Endodermal cell (in vitro differentiated cells): ENCODE measurements around the gene MYOM1. TPM values are rescaled to one million over a fixed set of nuclear protein-coding genes. Genes with fewer than 3 reads are reported as not detected.
A peak's percentile ranks its signal among the peaks of the same experiment; 100 is the strongest.

Experiments
- DNase-seq: peaks from one replicate; pipeline ENCODE4 v3.0.0-alpha.2; 2017
- H3K27ac ChIP-seq: 2 replicates; pipeline ENCODE4 v1.5.1; 2013; ENCODE audit warnings: mild to moderate bottlenecking, low read depth, low read length, moderate library complexity
- H3K27me3 ChIP-seq: 2 replicates; pipeline ENCODE4 v1.6.1; 2013; ENCODE audit warnings: mild to moderate bottlenecking, low read length, moderate library complexity; ENCODE audit not compliant: insufficient read depth, control insufficient read depth, poor library complexity, severe bottlenecking
- H3K36me3 ChIP-seq: 2 replicates; pipeline ENCODE4 v1.7.0; 2013; ENCODE audit warnings: mild to moderate bottlenecking, low read length, moderate library complexity; ENCODE audit not compliant: control insufficient read depth, insufficient read depth
- H3K4me1 ChIP-seq: one replicate; pipeline ENCODE4 v1.7.0; 2013; ENCODE audit warnings: low read length; ENCODE audit not compliant: control insufficient read depth, insufficient read depth
- H3K4me3 ChIP-seq: 2 replicates; pipeline ENCODE4 v1.5.1; 2013; ENCODE audit warnings: mild to moderate bottlenecking, low read length, moderate library complexity
- H3K9ac ChIP-seq: 2 replicates; pipeline ENCODE4 v1.6.1; 2013; ENCODE audit warnings: mild to moderate bottlenecking, low read length, moderate library complexity; ENCODE audit not compliant: poor library complexity, severe bottlenecking; ENCODE audit errors: extremely low read depth
- H3K9me3 ChIP-seq: 2 replicates; pipeline ENCODE4 v1.6.1; 2013; ENCODE audit warnings: mild to moderate bottlenecking, low read length, moderate library complexity; ENCODE audit not compliant: control insufficient read depth
- H3K27ac Mint-ChIP-seq: 2 replicates; pipeline ENCODE4 v1.8.0; 2020; ENCODE audit warnings: mixed read lengths
- H3K27me3 Mint-ChIP-seq: 2 replicates; pipeline ENCODE4 v1.8.0; 2021; ENCODE audit warnings: mild to moderate bottlenecking, mixed read lengths; ENCODE audit not compliant: insufficient read depth
- H3K36me3 Mint-ChIP-seq: 2 replicates; pipeline ENCODE4 v1.8.0; 2020; ENCODE audit warnings: low read depth, mixed read lengths
- H3K4me1 Mint-ChIP-seq: 2 replicates; pipeline ENCODE4 v1.8.0; 2020; ENCODE audit warnings: mixed read lengths
- H3K4me3 Mint-ChIP-seq: 2 replicates; pipeline ENCODE4 v1.8.0; 2020; ENCODE audit warnings: mild to moderate bottlenecking, moderate library complexity, mixed read lengths
- H3K9me3 Mint-ChIP-seq: 2 replicates; pipeline ENCODE4 v1.8.0; 2020; ENCODE audit warnings: mild to moderate bottlenecking, mixed read lengths
- WGBS, 2 experiments: methylation state at CpG; one replicate each; pipeline versions ENCODE4 v1.1.5 to v1.1.7; 2013; ENCODE audit warnings: missing lambda C conversion rate in 2 of 2, mixed read lengths in 1 of 2; ENCODE audit not compliant: insufficient coverage in 1 of 2, insufficient read length in 1 of 2; 5-methylcytosine and 5-hydroxymethylcytosine counted together
- total RNA-seq, 2 donors: library from RNA; stranded (reverse); fragmentation: NEBNext Ultra II Directional in 1 of 2; extraction: Animal tissue kit (Norgen Biotek cat#: 25700) in 1 of 2; gene quantifications; 2 replicates in 1 of 2; 3 replicates in 1 of 2; pipeline ENCODE4 v1.2.1, GENCODE V29; 2021
- TF ChIP-seq, protein P1 (sequence below): fragments of 200-600 bp; sonication (generic); conservative IDR thresholded peaks from 2 replicates; pipeline ENCODE4 v1.5.0; 2021; ENCODE audit warnings: antibody characterized with exemption, mild to moderate bottlenecking

Gene MYOM1
- total RNA-seq, 2 donors from 2014 or later: 0.49 to 0.88 TPM

DNA sequence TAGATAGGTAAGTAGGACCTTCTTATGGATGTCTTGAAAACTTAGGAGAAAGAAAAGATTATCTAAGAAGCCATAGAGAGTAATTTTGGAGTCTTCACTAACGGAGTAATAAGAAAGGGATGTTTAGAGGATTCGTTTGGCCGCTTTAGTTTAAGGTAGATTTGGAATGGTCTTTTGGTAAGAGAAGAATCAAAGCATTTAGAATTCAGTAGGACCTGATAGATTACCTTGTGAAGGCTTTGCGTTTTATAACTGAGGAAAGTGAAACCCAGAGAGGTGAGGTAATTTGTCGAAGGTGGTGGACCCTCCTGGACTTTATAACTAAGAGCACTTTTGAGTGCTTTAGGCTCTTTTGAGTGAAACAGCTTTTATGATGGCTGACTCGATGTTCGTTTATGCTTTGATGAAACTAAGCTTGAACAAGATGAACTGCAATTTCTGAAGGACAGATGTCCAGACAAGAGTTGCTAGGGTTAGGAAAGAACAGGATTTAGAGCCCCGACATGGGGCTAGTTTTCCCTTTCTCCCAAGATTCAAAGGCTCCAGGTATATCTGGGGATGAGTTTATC, 43.4 kb upstream of the MYOM1 start:
- no peaks in the 10 kb centered on the region for H3K27me3 Mint-ChIP-seq
- TF ChIP-seq, protein P1, sequence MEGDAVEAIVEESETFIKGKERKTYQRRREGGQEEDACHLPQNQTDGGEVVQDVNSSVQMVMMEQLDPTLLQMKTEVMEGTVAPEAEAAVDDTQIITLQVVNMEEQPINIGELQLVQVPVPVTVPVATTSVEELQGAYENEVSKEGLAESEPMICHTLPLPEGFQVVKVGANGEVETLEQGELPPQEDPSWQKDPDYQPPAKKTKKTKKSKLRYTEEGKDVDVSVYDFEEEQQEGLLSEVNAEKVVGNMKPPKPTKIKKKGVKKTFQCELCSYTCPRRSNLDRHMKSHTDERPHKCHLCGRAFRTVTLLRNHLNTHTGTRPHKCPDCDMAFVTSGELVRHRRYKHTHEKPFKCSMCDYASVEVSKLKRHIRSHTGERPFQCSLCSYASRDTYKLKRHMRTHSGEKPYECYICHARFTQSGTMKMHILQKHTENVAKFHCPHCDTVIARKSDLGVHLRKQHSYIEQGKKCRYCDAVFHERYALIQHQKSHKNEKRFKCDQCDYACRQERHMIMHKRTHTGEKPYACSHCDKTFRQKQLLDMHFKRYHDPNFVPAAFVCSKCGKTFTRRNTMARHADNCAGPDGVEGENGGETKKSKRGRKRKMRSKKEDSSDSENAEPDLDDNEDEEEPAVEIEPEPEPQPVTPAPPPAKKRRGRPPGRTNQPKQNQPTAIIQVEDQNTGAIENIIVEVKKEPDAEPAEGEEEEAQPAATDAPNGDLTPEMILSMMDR: no peak
- Histone ChIP-seq H3K27me3 (no peaks in the 10 kb centered on the region), H3K4me1 (no peaks in the 10 kb centered on the region), H3K9me3 (no peaks in the 10 kb centered on the region), H3K9ac (peak overlapping the region; percentile 92), H3K36me3 (peaks cover 23% of the 10 kb centered on the region), H3K27ac (no peak overlapping the region), H3K4me3 (peak overlapping the region; percentile 99)
- H3K4me1 Mint-ChIP-seq: peaks cover 43% of the 10 kb centered on the region
- peak overlapping the region; percentile 89 for H3K27ac Mint-ChIP-seq
- H3K9me3 Mint-ChIP-seq: no peaks in the 10 kb centered on the region
- no peak for DNase-seq
- 32% methylated on average over 7 to 8 of the region's 8 CpGs for WGBS, 2 experiments
- H3K36me3 Mint-ChIP-seq: peaks cover 4% of the 10 kb centered on the region
- peak overlapping the region; percentile 75 for H3K4me3 Mint-ChIP-seq

DNA sequence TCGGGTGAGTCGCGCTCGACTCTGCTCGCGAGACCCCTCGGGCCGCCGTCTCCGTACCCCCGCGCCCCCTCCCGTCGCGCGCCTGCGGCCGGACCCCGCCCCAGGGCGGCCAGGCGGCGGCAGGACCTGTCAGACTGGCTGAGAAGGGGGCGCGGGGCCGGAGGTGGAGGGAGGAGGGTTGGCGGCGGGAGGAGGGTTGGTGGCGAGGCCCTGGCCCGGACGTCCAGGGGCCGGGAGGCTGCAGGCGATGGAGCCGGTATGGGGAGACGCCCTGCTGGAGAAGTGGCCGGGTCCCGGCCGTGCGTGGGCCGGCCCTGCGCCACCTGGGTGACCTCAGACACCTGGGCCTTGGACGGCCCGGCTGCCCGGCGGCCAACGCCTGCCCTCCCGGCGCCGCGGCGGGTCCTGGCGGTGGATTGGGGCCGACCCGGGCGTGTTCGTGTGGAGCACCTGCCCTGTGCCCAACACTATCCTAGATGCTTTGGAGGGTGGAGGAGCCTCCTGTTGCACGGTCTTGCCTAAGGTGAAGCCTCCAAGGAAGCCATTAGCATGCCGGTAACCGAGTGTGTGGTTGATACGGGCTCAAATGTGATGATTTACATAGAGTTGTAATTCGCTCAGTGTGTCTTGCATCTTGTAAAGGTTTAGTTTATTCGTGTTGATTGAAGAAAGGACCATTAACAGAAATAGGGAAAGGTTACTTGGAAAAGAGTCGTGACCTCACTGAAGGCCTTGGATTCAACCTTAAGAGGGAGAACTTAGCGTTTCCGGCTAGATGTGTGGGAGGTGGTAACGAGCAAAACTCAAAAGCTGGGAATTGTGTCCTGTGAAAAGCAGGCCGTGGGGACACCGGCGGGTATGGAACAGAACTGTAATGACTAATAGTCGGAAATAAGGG, 42.7 kb upstream of the MYOM1 start:
- DNase-seq: no peak
- H3K27me3 Mint-ChIP-seq: no peaks in the 10 kb centered on the region

More for the DNA sequence above, 42.7 kb upstream of the MYOM1 start:
- TF ChIP-seq, protein P1: no peak
- Histone ChIP-seq H3K9me3 (no peaks in the 10 kb centered on the region), H3K27me3 (no peaks in the 10 kb centered on the region), H3K27ac (peak overlapping the region; percentile 99), H3K9ac (peak overlapping the region; percentile 92), H3K36me3 (peaks cover 30% of the 10 kb centered on the region), H3K4me1 (peaks cover 5% of the 10 kb centered on the region), H3K4me3 (peak overlapping the region; percentile 99)
- Mint-ChIP-seq H3K27ac (peak overlapping the region; percentile 99), H3K36me3 (peaks cover 10% of the 10 kb centered on the region), H3K4me3 (peak overlapping the region; percentile 75), H3K9me3 (no peaks in the 10 kb centered on the region), H3K4me1 (peaks cover 44% of the 10 kb centered on the region)
- WGBS, 2 experiments: 0% methylated on average over 26 to 67 of the region's 69 CpGs
